Motor neuron (in vitro differentiated cells): Measurements from ENCODE around the gene NQO2. TPM values are rescaled to one million over a fixed set of nuclear protein-coding genes. Genes with fewer than 3 reads are reported as not detected.
A peak's percentile ranks its signal among the peaks of the same experiment; 100 is the strongest.
"Not testable (repeated sequence)": the region's sequence is repeated elsewhere in the genome, so short reads cannot be mapped to it uniquely, and the experiment has no call there.

Source experiments
- ATAC-seq, 8 experiments: fragments of 200-7000 bp; cut with Tn5 transposase; replicated peaks in 6 of 8; 2 replicates each; pipeline ENCODE4 v1.8.0; 2021; ENCODE audit warnings: mild to moderate bottlenecking in 8 of 8, moderate library complexity in 8 of 8
- H3K27ac ChIP-seq, 2 donors: fragments of 250-450 bp; sonication (Bioruptor Pico); 2 replicates each; pipeline ENCODE4 v1.9.0; 2021; ENCODE audit warnings: antibody characterized with exemption in 2 of 2, mild to moderate bottlenecking in 2 of 2, moderate library complexity in 1 of 2
- H3K4me1 ChIP-seq, 2 donors: fragments of 250-450 bp; sonication (Bioruptor Pico); replicated peaks in 1 of 2; 2 replicates each; pipeline ENCODE4 v1.6.1; 2021; ENCODE audit warnings: antibody characterized with exemption in 2 of 2, mild to moderate bottlenecking in 2 of 2, moderate library complexity in 1 of 2
- H3K4me3 ChIP-seq, 5 donors: fragments of 250-450 bp; sonication (Bioruptor Pico); 2 replicates each; pipeline ENCODE4 v1.9.0; 2021; ENCODE audit warnings: antibody characterized with exemption in 5 of 5, mild to moderate bottlenecking in 5 of 5, moderate library complexity in 4 of 5
- WGBS, 10 experiments: fragments of 450-650 bp; shearing (Covaris generic); methylation state at CpG; one replicate each; pipeline ENCODE4 v1.0.0; 2022; 5-methylcytosine and 5-hydroxymethylcytosine counted together
- in situ Hi-C, 9 experiments: fragments of 400-800 bp; cut with MboI; loops; one replicate each; pipeline ENCODE4 v1.15.0; 2021; ENCODE audit warnings: low sequenced_read_pairs in 9 of 9, low pct_unique_long_range_greater_than_20kb in 2 of 9; ENCODE audit not compliant: unreplicated experiment in 9 of 9
- total RNA-seq, 8 experiments: library from RNA; unstranded; fragments of 300-600 nt; gene quantifications; 2 replicates each; pipeline versions ENCODE4 v1.2.3 to v1.2.4, GENCODE V29; 2022

NQO2 gene
- total RNA-seq, 8 experiments from 2014 or later = 13.8 to 35.4 (median 21.6) TPM

- peak overlapping the region; percentile 56 to 77 for H3K27ac ChIP-seq
Measured at GRCh38 chr6:3023663-3024483, 24.2 kb downstream of the NQO2 start.

GRCh38 chr6:3026791-3027626 is 27.3 kb downstream of the NQO2 start:
- Histone ChIP-seq H3K4me3 (no peak overlapping the region), H3K27ac (no peak overlapping the region), H3K4me1 (peaks cover 25% of the 10 kb centered on the region in 2 donors)
- in situ Hi-C loops = no loop called here
- 40 to 100% (median 79%) methylated on average over 1 to 7 of the region's 20 CpGs; no CpG with 5 or more reads in 1 of the 10 experiments for WGBS, 10 experiments
- no peak for ATAC-seq

More at GRCh38 chr6:3023663-3024483, 24.2 kb downstream of the NQO2 start:
- in situ Hi-C loops = no loop called here
- Histone ChIP-seq H3K4me3 (no peak overlapping the region), H3K4me1 (peaks cover 25% of the 10 kb centered on the region in 2 donors)
- 0 to 90% (median 70%) methylated on average over 1 to 24 of the region's 32 CpGs for WGBS, 10 experiments
- peak; percentile 95 to 99 (median 98) for ATAC-seq

- in situ Hi-C loops, H3K4me3 ChIP-seq, ATAC-seq, H3K27ac ChIP-seq: not testable (repeated sequence)
- peaks cover 20 to 21% of the 10 kb centered on the region in 2 donors for H3K4me1 ChIP-seq
- 53 to 100% (median 81%) methylated on average over 2 to 5 of the region's 5 CpGs; no CpG with 5 or more reads in 3 of the 10 experiments for WGBS, 10 experiments
Measured at GRCh38 chr6:3028156-3028555, 28.5 kb downstream of the NQO2 start.

- 53 to 100% (median 74%) methylated on average over 2 to 11 of the region's 15 CpGs; no CpG with 5 or more reads in 1 of the 10 experiments for WGBS, 10 experiments
- H3K4me1 ChIP-seq = peaks cover 2 to 3% of the 10 kb centered on the region in 2 donors
- H3K4me3 ChIP-seq = no peak overlapping the region
- H3K27ac ChIP-seq = no peak overlapping the region
- in situ Hi-C loops = no loop called here
- no peak for ATAC-seq
Measured at GRCh38 chr6:3031857-3032640, 32.4 kb downstream of the NQO2 start.

GRCh38 chr6:3032986-3033385 is 33.3 kb downstream of the NQO2 start:
- WGBS, 10 experiments = 10 to 100% (median 80%) methylated on average over 1 to 3 of the region's 3 CpGs; no CpG with 5 or more reads in 1 of the 10 experiments
- in situ Hi-C loops = no loop called here
- Histone ChIP-seq H3K27ac (no peak overlapping the region), H3K4me3 (no peak overlapping the region), H3K4me1 (no peaks in the 10 kb centered on the region)
- peak in 2 of 8 experiments; percentile 100 for ATAC-seq

GRCh38 chr6:3033652-3034051 is 34.0 kb downstream of the NQO2 start:
- no peak overlapping the region for H3K27ac ChIP-seq
- in situ Hi-C loops = no loop called here
- ATAC-seq = no peak
- no peaks in the 10 kb centered on the region for H3K4me1 ChIP-seq
- H3K4me3 ChIP-seq = no peak overlapping the region
- 52 to 100% (median 96%) methylated on average over 2 to 5 of the region's 5 CpGs; no CpG with 5 or more reads in 1 of the 10 experiments for WGBS, 10 experiments

- no peak overlapping the region for H3K27ac ChIP-seq
- in situ Hi-C loops = no loop called here
- ATAC-seq = no peak
Measured at GRCh38 chr6:3035397-3035796, 35.7 kb downstream of the NQO2 start.

GRCh38 chr6:3036861-3037637 is 37.4 kb downstream of the NQO2 start:
- ATAC-seq = no peak
- 57 to 100% (median 80%) methylated on average over 1 to 17 of the region's 19 CpGs; no CpG with 5 or more reads in 1 of the 10 experiments for WGBS, 10 experiments
- Histone ChIP-seq H3K4me1 (peaks cover 0 to 3% of the 10 kb centered on the region in 2 donors), H3K27ac (no peak overlapping the region), H3K4me3 (no peak overlapping the region)
- in situ Hi-C loops = no loop called here

More at GRCh38 chr6:3035397-3035796, 35.7 kb downstream of the NQO2 start:
- 35 to 100% (median 70%) methylated on average over 1 to 5 of the region's 5 CpGs; no CpG with 5 or more reads in 1 of the 10 experiments for WGBS, 10 experiments
- no peak overlapping the region for H3K4me3 ChIP-seq
- peaks cover 0 to 3% of the 10 kb centered on the region in 2 donors for H3K4me1 ChIP-seq

- ATAC-seq = no peak
- in situ Hi-C loops = no loop called here
- no peak overlapping the region for H3K27ac ChIP-seq
- 40 to 100% (median 90%) methylated on average over 1 to 4 of the region's 7 CpGs for WGBS, 10 experiments
- H3K4me1 ChIP-seq = peaks cover 0 to 3% of the 10 kb centered on the region in 2 donors
- no peak overlapping the region for H3K4me3 ChIP-seq
Measured at GRCh38 chr6:3037638-3038365, 38.1 kb downstream of the NQO2 start.

- peak in 1 of 8 experiments; percentile 23 for ATAC-seq
- Histone ChIP-seq H3K27ac (no peak overlapping the region), H3K4me1 (peaks cover 0 to 3% of the 10 kb centered on the region in 2 donors), H3K4me3 (no peak overlapping the region)
- in situ Hi-C loops = no loop called here
- WGBS, 10 experiments = 6 to 92% (median 67%) methylated on average over 1 to 3 of the region's 3 CpGs
Measured at GRCh38 chr6:3039384-3039783, 39.7 kb downstream of the NQO2 start.

GRCh38 chr6:3041147-3041546 is 41.5 kb downstream of the NQO2 start:
- Histone ChIP-seq H3K4me3 (no peak overlapping the region), H3K27ac (no peak overlapping the region), H3K4me1 (peaks cover 0 to 3% of the 10 kb centered on the region in 2 donors)
- ATAC-seq = no peak
- WGBS, 10 experiments = 33 to 100% (median 92%) methylated on average over 1 to 3 of the region's 3 CpGs; no CpG with 5 or more reads in 2 of the 10 experiments
- in situ Hi-C loops = no loop called here
